ENCODE results near the gene ABCD1.

ABCD1 gene

GRCh38 chrX:153777261-153778090 is 52.8 kb downstream of the ABCD1 start:
- TF ChIP-seq ZFX (IDR thresholded peaks at IDR 0.05), result no peak
- TF ChIP-seq CTCF (conservative IDR thresholded peaks at IDR 0.05), result no peak
- no peak overlapping the region for H3K27ac ChIP-seq

- TF ChIP-seq ZFX (IDR thresholded peaks at IDR 0.05) (no peak), CTCF (conservative IDR thresholded peaks at IDR 0.05) (no peak)
- no peak overlapping the region for H3K27ac ChIP-seq
These were observed 53.5 kb downstream of the ABCD1 start for GRCh38 chrX:153778181-153778580.

GRCh38 chrX:153778684-153779101 is 54.0 kb downstream of the ABCD1 start:
- no peak for TF ChIP-seq ZFX (IDR thresholded peaks at IDR 0.05)
- no peak; the same call in 1 of the 2 replicates for TF ChIP-seq CTCF (conservative IDR thresholded peaks at IDR 0.05)
- H3K27ac ChIP-seq, result no peak overlapping the region

- TF ChIP-seq ZFX (IDR thresholded peaks at IDR 0.05) (no peak), CTCF (conservative IDR thresholded peaks at IDR 0.05) (no peak)
- peak overlapping the region; percentile 21; the same call in 1 of the 2 replicates for H3K27ac ChIP-seq
These were observed 55.4 kb downstream of the ABCD1 start for GRCh38 chrX:153779891-153780677.

GRCh38 chrX:153780678-153781427 is 56.2 kb downstream of the ABCD1 start, which contains the start of gene SRPK3:
SRPK3 (plus strand) TSS chrX:153781041; CDS start chrX:153781087, 46 bp downstream.
- H3K27ac ChIP-seq, result peak within 1 kb of the TSS; percentile 21; the same call in 1 of the 2 replicates
- no peak for TF ChIP-seq ZFX (IDR thresholded peaks at IDR 0.05)
- TF ChIP-seq CTCF (conservative IDR thresholded peaks at IDR 0.05), result no peak

- TF ChIP-seq ZFX (IDR thresholded peaks at IDR 0.05) (no peak), CTCF (conservative IDR thresholded peaks at IDR 0.05) (no peak)
- H3K27ac ChIP-seq, result no peak overlapping the region; the same call in 1 of the 2 replicates
These were observed 56.9 kb downstream of the ABCD1 start for GRCh38 chrX:153781428-153782047.
